ENCODE measurements around the gene CFL1. TPM values are rescaled to one million over a fixed set of nuclear protein-coding genes. Genes with fewer than 3 reads are reported as not detected.

The CFL1 gene
- total RNA-seq, 1 experiment from 2014 or later, result 960 TPM

DNA sequence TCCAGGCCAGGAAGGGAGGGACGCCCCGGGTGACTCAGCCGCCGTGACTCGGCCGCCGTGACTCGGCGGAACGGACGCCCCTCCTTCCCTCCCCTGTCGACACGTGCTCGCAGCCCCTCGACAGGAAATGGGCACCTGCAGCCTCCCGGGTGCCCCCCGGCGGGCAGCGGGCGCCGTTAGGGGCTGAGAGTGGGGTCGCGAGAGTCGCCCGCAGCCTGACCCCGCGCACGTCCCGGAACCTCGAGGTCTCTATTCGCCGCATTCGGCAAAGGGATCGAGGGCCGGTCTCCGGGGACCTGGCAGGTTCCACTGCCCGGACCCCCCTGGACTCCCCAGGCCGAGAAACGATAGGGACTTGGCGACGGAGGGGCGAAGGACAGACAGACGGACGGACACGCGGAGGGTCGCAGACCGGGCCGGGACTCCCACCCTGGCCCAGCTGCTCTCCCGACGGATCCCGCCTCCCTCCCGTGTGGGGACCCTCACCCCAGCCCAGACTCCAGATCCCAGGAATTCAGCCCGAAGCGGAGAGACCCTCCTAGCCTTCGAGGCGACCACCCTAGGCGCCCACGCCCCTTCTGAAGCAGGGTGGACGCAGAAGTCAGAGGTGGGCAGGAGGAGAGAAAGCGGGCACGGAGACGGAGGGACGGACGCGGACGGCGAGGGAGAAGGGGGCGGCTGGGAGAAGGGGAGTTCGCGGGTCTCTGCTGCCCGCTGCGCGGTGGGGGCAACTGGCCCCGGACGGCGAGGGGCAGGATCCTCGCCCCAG is 41.6 kb upstream of the CFL1 start:
- Mint-ChIP-seq H3K4me1 (ENCODE audit: low read depth, unreplicated experiment) (peaks cover 22% of the 10 kb centered on the region), H3K36me3 (ENCODE audit: insufficient read depth, unreplicated experiment) (peaks cover 19% of the 10 kb centered on the region), H3K9me3 (ENCODE audit: unreplicated experiment) (no peaks in the 10 kb centered on the region), H3K27ac (ENCODE audit: unreplicated experiment) (peak overlapping the region; percentile 76), H3K4me3 (ENCODE audit: unreplicated experiment) (peak overlapping the region; percentile 79), H3K27me3 (ENCODE audit: insufficient read depth, unreplicated experiment) (no peaks in the 10 kb centered on the region)
- H3K9me3 ChIP-seq, result no peaks in the 10 kb centered on the region
- H3K27me3 ChIP-seq (replicated peaks; ENCODE audit: control insufficient read depth, insufficient read depth, low read length), result no peaks in the 10 kb centered on the region; the same call in 1 of the 2 replicates
- H3K4me3 ChIP-seq (ENCODE audit: low read depth, low read length), result peak overlapping the region; percentile 75
- POLR2A ChIA-PET, result interaction anchor here (0.6 to 2.7 kb wide), 2 partner anchors 9 to 39 kb away, joined by 3 to 27 read pairs; partner anchors contain the start of gene CCDC85B
- no TSS peak for BruUV-seq (replicated peaks)
- H3K4me1 ChIP-seq, result peaks cover 29% of the 10 kb centered on the region
- intact Hi-C loops (cut with micrococcal nuclease; ENCODE audit: unreplicated experiment), result loop anchor here (1.0 kb wide), 2 partner anchors 11 to 12 kb away; partner anchors contain the start of gene FIBP
- no peaks in the 10 kb centered on the region for H3K36me3 ChIP-seq (ENCODE audit: control insufficient read depth, insufficient read depth, low read length)
- TF ChIP-seq, protein P1, sequence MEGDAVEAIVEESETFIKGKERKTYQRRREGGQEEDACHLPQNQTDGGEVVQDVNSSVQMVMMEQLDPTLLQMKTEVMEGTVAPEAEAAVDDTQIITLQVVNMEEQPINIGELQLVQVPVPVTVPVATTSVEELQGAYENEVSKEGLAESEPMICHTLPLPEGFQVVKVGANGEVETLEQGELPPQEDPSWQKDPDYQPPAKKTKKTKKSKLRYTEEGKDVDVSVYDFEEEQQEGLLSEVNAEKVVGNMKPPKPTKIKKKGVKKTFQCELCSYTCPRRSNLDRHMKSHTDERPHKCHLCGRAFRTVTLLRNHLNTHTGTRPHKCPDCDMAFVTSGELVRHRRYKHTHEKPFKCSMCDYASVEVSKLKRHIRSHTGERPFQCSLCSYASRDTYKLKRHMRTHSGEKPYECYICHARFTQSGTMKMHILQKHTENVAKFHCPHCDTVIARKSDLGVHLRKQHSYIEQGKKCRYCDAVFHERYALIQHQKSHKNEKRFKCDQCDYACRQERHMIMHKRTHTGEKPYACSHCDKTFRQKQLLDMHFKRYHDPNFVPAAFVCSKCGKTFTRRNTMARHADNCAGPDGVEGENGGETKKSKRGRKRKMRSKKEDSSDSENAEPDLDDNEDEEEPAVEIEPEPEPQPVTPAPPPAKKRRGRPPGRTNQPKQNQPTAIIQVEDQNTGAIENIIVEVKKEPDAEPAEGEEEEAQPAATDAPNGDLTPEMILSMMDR (IDR thresholded peaks at IDR 0.05; ENCODE audit: insufficient read depth in 1 of 2, low read depth in 1 of 2, low read length in 1 of 2, severe bottlenecking in 1 of 2, unreplicated experiment in 1 of 2), result no peak
- peak; percentile 70 to 72 for DNase-seq
- CTCF ChIA-PET, result interaction anchor here (1.2 to 4.3 kb wide), 5 partner anchors 9 to 40 kb away, joined by 3 to 30 read pairs (median 7); partner anchors contain the start of genes CCDC85B and FIBP

DNA sequence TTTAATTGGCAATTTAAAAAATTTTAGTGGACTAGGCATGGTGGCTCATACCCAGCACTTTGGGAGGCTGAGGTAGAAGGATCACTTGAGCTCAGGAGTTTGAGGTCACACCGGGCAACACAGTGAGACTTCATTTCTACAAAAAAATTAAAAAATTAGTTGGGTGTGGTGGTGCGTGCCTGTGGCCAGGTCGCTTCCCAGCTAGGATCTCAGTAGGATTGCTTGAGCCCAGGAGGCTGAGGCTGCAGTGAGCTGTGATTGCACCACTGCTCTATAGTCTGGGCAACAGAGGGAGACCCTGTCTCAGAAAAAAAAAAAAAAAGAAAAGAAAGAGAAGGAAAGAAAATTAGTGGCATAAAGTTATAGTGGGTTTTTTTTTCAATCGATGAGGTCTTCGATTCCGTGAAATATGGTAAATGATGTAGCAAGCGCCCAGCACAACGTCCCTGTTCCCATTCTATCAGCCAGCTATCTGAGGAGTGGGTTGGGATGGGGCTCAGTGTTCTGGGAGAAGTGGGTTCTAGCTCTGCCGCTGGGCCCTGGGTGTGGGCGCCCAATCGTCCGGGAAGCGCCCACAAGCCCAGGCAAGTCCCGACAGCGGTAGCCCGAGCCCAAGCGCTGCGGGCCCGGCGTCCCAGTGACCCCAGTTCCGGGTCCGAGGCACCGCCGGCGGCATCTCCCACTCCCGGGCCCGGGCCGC is 40.8 kb upstream of the CFL1 start:
- H3K36me3 Mint-ChIP-seq (ENCODE audit: insufficient read depth, unreplicated experiment), result peaks cover 19% of the 10 kb centered on the region
- H3K36me3 ChIP-seq (ENCODE audit: control insufficient read depth, insufficient read depth, low read length), result no peaks in the 10 kb centered on the region
- no peak for DNase-seq
- H3K27me3 Mint-ChIP-seq (ENCODE audit: insufficient read depth, unreplicated experiment), result no peaks in the 10 kb centered on the region
- TSS peak; percentile 24 for BruUV-seq (replicated peaks)
- no peaks in the 10 kb centered on the region for H3K9me3 ChIP-seq
- peak overlapping the region; percentile 79 for H3K4me3 Mint-ChIP-seq (ENCODE audit: unreplicated experiment)
- peak overlapping the region; percentile 76 for H3K27ac Mint-ChIP-seq (ENCODE audit: unreplicated experiment)
- POLR2A ChIA-PET, result interaction anchor here (0.6 to 2.7 kb wide), 2 partner anchors 8 to 38 kb away, joined by 3 to 27 read pairs; partner anchors contain the start of gene CCDC85B
- TF ChIP-seq, protein P1 (IDR thresholded peaks at IDR 0.05; ENCODE audit: insufficient read depth in 1 of 2, low read depth in 1 of 2, low read length in 1 of 2, severe bottlenecking in 1 of 2, unreplicated experiment in 1 of 2), result no peak
- CTCF ChIA-PET, result interaction anchor here (0.8 to 4.3 kb wide), 5 partner anchors 8 to 39 kb away, joined by 3 to 30 read pairs (median 5); partner anchors contain the start of genes CCDC85B and FIBP
- intact Hi-C loops (cut with micrococcal nuclease; ENCODE audit: unreplicated experiment), result no loop called here
- H3K4me1 Mint-ChIP-seq (ENCODE audit: low read depth, unreplicated experiment), result peaks cover 17% of the 10 kb centered on the region
- no peaks in the 10 kb centered on the region; the same call in 1 of the 2 replicates for H3K27me3 ChIP-seq (replicated peaks; ENCODE audit: control insufficient read depth, insufficient read depth, low read length)
- H3K9me3 Mint-ChIP-seq (ENCODE audit: unreplicated experiment), result no peaks in the 10 kb centered on the region
- peaks cover 29% of the 10 kb centered on the region for H3K4me1 ChIP-seq
- peak overlapping the region; percentile 75 for H3K4me3 ChIP-seq (ENCODE audit: low read depth, low read length)

DNA sequence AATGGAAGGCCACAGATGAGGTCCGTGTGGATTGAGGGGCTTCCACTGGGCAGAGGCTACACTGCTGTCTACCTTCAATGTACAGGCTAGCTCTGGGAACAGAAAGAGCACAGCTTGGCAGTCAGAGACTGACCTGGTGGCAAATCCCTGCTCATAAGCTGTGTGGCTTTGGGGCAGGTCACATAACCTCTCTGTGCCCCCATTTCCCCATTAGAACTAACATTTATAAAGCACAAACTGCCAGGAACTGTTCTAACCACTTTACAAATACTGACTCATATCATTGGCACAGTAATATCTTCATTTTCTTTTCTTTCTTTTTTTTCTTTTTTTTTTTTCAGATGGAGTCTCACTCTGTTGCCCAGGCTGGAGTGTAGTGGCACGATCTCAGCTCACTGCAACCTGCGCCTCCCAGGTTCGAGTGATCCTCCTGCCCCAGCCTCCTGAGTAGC is 39.1 kb upstream of the CFL1 start:
- H3K27me3 Mint-ChIP-seq (ENCODE audit: insufficient read depth, unreplicated experiment), result no peaks in the 10 kb centered on the region
- Histone ChIP-seq H3K9me3 (no peaks in the 10 kb centered on the region), H3K27me3 (replicated peaks; ENCODE audit: control insufficient read depth, insufficient read depth, low read length) (no peaks in the 10 kb centered on the region; the same call in 1 of the 2 replicates), H3K36me3 (ENCODE audit: control insufficient read depth, insufficient read depth, low read length) (no peaks in the 10 kb centered on the region), H3K4me1 (peaks cover 11% of the 10 kb centered on the region), H3K4me3 (ENCODE audit: low read depth, low read length) (no peak overlapping the region)
- peaks cover 27% of the 10 kb centered on the region for H3K36me3 Mint-ChIP-seq (ENCODE audit: insufficient read depth, unreplicated experiment)
- no peak overlapping the region for H3K27ac Mint-ChIP-seq (ENCODE audit: unreplicated experiment)
- TF ChIP-seq, protein P1 (IDR thresholded peaks at IDR 0.05; ENCODE audit: insufficient read depth in 1 of 2, low read depth in 1 of 2, low read length in 1 of 2, severe bottlenecking in 1 of 2, unreplicated experiment in 1 of 2), result no peak
- BruUV-seq (replicated peaks), result no TSS peak
- intact Hi-C loops (cut with micrococcal nuclease; ENCODE audit: unreplicated experiment), result no loop called here
- no peak for DNase-seq
- ChIA-PET CTCF (interaction anchor here (0.7 to 1.4 kb wide), 4 partner anchors 9 to 87 kb away, joined by 3 to 19 read pairs (median 6); partner anchors contain the start of gene FIBP), POLR2A (no interaction called here)
- no peak overlapping the region for H3K4me3 Mint-ChIP-seq (ENCODE audit: unreplicated experiment)
- no peaks in the 10 kb centered on the region for H3K9me3 Mint-ChIP-seq (ENCODE audit: unreplicated experiment)
- peaks cover 11% of the 10 kb centered on the region for H3K4me1 Mint-ChIP-seq (ENCODE audit: low read depth, unreplicated experiment)

All from Caco-2 (cell line).